Stimulated activated CD4-positive, alpha-beta T cell treated with anti-CD3 and anti-CD28 coated beads, Interleukin-1b, Interleukin-23, amount 100 ng/mL, for 48 hours (primary cell): Measurements from ENCODE around the gene MPPED2.

Source experiments
- DNase-seq: peaks from one replicate; pipeline ENCODE4 v3.0.0-alpha.2; 2020

Gene MPPED2

DNA sequence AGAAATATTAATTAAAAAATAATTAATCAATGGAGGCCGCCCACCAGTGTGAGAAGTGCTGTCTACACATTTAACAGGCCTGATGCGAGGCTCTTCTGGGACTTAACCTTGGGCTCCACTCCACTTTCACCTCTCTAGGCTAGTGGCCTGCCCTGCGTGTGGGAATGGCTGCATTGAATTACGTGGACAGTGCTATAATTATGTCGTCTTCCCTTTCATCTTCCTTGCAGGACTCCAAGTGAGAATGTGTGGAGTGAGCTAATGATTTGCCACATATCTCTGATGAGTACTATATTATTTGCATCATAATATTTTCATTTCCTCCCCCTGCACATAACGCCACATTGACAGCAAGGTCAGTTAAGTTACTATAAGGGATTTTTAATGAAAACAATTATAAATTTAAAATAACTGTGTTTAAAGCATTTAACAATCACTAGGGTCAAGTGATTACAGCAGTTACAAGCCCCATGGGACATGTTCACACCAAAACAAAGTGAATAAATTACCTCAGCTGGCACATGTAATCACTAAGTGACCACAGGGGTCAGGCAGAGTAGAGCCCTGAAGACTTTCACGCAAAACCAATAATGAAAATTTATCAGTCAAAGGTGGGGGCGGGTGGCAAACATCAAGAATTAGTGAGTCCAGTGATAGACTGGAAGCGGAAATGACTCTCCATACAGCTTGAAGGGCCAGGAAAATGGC is 63.5 kb downstream of the MPPED2 start:
- no peak for DNase-seq

- DNase-seq = no peak
Measured at GRCh38 chr11:30521297-30522071, 64.7 kb downstream of the MPPED2 start.

GRCh38 chr11:30513087-30513486 is 73.1 kb downstream of the MPPED2 start:
- no peak for DNase-seq

DNA sequence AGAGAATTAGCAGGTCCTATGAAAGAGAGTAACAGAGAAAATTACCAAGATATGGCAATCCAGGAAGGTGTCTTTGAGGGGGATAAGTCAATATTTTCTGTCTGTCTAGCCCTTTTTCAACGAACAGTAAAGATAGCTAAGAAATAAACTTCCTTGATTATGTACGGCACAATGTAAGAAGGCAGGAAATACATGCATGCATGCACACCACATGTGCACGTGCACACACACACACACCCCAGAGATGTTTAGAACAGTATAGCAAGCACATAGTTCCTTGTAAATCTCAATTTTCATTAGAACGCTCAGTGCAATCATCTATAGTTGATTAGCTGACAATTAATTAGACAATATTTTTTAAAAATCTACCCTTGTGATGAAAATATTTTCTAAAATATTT is 74.7 kb downstream of the MPPED2 start:
- DNase-seq = no peak

- DNase-seq = no peak
Measured at GRCh38 chr11:30510750-30511149, 75.4 kb downstream of the MPPED2 start.

GRCh38 chr11:30509364-30509763 is 76.8 kb downstream of the MPPED2 start:
- DNase-seq = no peak

DNA sequence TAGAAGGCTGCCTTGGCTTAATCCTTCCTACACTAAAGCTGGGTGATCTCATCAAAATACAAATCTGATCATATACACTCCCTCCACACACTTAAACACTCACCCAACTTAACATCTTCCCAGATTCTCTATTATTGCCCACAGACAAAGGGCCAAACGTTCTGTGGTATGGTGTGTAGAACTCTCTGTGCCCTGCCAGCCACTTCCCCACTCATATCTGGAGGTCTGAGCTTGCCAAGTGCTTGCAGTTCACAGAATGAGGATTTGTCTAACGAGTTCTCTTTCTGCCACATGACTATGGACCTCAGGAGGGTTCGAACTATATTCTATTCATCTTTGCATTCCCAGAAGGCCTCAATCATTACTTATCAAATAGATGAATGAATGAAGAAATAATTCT is 77.6 kb downstream of the MPPED2 start:
- DNase-seq = no peak

GRCh38 chr11:30505603-30506002 is 80.5 kb downstream of the MPPED2 start:
- DNase-seq = no peak

DNA sequence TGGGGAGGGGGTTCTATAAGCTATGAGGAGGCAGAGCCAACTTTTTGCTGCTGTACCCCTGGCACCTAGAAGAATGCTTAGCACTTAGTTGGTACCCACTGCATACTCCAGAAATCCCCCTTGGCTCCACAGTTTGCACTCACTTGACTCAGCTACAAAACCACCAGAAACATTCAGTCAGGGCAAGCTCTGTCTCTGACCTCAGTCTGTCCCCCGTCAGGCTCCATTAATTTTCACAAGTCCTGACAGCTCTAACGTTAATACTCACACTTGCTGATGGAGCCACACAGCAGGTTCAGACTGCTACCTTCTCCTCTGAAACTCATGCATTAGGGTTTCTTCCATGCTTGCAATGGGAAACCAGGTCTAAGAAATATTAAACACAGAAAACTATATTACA is 81.7 kb downstream of the MPPED2 start:
- no peak for DNase-seq

DNA sequence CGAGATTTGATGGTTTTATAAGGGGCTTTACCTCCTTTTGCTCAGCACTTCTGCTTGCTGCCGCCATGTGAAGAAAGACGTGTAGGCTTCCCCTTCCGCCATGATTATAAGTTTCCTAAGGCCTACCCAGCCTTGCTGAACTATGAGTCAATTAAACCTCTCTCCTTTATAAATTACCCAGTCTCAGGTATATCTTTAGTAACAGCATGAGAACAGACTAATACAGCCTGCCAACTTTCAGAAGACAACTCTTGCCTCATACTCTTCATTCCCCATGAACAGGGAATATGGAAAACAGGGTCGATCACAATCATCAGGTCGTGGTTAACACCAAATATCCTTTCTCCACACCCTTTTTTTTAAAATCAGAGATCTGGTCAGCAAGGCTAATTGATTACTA is 83.0 kb downstream of the MPPED2 start:
- no peak for DNase-seq

DNA sequence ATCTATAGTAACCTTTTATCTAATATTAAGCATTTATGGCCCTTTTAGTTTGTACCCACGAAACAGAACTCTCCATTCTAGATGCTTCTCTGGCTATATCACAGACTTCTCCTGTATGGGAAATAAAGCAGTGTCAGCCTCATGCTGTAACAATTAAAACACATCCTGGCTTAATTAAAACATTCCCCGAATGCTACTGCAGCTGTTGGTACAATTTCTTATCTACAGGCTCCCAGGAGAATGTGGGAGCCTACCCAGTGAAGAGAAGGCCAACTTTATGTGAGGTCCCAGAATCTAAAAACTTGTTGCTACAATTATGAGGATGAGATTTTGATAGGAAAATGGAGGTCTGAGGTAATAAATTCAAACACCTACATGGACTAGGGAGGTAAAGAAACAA is 83.8 kb downstream of the MPPED2 start:
- no peak for DNase-seq

DNA sequence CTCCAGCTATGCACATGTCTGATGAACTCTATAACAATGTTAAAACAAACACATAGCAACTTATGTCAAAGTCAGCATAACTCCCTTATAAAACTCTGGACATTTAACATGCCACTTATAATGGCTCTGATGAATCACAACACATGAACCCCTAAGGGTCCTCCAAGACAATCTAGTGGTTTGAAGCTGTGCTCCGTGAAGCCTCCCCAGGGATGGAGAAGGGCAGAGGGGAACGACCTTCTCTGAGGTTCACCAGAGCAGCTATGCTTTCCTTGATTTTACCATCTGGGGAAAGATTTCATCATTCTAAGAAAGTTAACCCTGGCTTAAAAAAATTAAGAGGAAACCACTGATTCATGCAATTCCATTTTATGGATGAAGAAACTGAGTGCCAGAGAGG is 84.4 kb downstream of the MPPED2 start:
- no peak for DNase-seq

DNA sequence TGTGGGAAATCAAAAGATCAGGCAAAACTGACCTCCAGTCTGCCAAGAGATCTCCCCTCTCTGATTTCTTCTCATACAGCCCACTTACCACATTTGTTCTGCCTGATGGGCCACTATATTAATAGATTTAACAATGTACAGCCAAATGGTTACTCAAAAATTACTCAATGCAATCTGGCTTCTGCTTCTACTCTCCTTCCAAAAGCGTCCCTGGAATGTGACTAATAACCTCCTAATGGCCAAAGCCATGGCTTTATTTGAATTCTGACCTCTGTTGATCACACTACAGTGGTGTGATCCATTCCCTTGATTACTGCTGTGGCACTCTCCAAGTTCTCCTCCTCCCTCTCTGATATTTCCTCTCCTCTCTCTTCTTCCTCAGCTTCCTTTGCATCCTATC is 86.2 kb downstream of the MPPED2 start:
- DNase-seq = no peak

DNA sequence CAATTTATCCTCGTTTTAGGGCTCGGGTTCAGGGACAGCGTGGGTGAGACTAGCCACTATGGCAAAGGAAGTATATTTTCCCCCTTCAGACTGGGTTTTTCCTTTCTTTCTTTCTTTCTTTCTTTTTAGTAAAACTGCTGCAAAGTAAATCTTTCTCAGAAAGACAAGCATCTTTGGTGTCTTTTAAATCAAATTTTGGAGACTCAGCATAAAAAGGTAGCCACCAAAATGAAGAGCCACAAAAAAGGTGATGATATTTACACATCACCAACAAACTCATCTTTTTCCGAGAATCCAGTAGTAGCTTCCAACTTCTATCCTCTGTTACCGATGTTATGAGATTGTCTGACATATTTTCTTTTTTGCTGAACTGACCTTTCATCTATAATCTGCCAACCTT is 88.6 kb downstream of the MPPED2 start:
- DNase-seq = no peak

GRCh38 chr11:30496935-30497334 is 89.2 kb downstream of the MPPED2 start:
- no peak for DNase-seq

- no peak for DNase-seq
Measured at GRCh38 chr11:30495437-30495836, 90.7 kb downstream of the MPPED2 start.

- DNase-seq = no peak
Measured at GRCh38 chr11:30489511-30489910, 96.6 kb downstream of the MPPED2 start.

- no peak for DNase-seq
Measured at GRCh38 chr11:30489076-30489475, 97.1 kb downstream of the MPPED2 start.

- no peak for DNase-seq
Measured at GRCh38 chr11:30488304-30488998, 97.7 kb downstream of the MPPED2 start.

DNA sequence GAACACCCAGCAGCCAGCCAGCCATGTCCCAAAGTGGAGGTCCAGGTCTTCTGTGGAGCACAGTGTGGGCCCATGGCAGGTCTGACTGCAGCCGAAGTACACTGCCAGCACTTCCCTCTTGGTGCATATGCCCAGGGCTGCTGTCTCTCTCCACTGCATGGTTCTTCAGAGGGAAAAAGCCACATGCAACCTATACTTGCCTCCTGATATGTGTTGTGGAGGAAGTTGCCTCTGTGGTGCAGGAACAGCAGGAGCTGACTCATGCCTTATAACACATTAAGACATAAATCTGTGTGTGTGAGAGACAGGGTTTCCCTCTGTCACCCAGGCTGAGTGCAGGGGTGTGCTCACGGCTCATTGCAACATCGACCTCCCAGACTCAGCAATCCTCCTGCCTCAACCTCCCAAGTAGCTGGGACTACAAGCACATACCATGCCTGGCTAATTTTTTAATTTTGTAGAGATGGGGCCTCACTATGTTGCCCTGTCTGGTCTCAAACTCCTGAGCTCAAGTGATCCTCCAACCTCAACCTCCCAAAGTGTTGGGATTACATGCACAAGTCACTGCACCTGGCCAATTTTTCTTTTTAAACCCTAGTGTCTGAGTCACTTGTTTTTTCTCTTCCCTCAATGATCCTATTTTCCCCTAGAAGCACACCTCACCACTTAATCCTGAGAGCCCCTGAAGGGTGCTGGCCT is 98.8 kb downstream of the MPPED2 start:
- no peak for DNase-seq

DNA sequence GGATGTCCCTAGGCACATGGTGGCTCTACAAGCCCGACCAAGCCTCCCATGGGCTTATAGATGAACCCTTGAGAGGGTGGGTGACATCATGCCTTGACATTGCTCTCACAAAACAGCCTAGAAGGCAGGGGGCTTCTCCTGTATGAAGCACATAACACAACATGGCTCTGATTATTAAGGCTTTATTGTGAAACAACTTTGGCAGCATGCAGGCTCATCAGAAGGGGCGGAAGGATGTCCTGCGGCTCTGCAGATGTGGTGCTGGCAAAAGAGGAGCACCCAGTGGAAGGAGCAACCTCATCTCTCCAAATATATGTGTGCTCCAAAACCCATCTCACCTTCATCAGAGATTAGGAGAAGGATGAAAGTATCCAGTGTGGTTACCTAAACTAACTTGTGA is 100.4 kb downstream of the MPPED2 start:
- no peak for DNase-seq

- no peak for DNase-seq
Measured at GRCh38 chr11:30485222-30485621, 100.9 kb downstream of the MPPED2 start.

GRCh38 chr11:30483056-30483455 is 103.1 kb downstream of the MPPED2 start:
- DNase-seq = no peak
